ENCODE measurements around the gene ALDH16A1. TPM values are rescaled to one million over a fixed set of nuclear protein-coding genes. Genes with fewer than 3 reads are reported as not detected.

ALDH16A1 gene
- total and polyA plus RNA-seq, 2 of the 8 experiments (the other 6 are each of a cell fraction or from before 2014, with no cell fraction given) = 30.5 to 34.3 TPM

DNA sequence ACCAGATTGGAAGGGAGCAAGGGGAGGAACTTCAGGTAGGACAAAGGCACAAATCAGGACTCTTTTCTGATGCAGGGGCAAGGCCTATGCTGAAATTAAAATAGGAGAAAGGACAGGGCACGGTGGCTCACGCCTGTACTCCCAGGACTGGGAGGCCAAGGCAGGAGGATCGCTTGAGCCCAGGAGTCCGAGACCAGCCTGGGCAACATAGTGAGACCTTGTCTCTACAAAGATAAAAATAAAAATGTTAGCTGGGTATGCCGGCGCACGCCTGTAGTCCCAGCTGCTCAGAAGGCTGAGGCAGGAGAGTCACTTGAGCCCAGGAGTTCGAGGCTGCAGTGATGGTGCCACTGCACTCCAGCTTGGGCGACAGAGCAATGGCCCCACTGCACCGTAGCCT, 17.4 kb upstream of the ALDH16A1 start (continued):
- TF ChIP-seq, protein P1, sequence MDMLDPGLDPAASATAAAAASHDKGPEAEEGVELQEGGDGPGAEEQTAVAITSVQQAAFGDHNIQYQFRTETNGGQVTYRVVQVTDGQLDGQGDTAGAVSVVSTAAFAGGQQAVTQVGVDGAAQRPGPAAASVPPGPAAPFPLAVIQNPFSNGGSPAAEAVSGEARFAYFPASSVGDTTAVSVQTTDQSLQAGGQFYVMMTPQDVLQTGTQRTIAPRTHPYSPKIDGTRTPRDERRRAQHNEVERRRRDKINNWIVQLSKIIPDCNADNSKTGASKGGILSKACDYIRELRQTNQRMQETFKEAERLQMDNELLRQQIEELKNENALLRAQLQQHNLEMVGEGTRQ (IDR thresholded peaks at IDR 0.05; ENCODE audit: low read length) = no peak
- TF ChIP-seq KDM5A (IDR thresholded peaks at IDR 0.05; ENCODE audit: low read length) = no peak
- TF ChIP-seq, protein P2, sequence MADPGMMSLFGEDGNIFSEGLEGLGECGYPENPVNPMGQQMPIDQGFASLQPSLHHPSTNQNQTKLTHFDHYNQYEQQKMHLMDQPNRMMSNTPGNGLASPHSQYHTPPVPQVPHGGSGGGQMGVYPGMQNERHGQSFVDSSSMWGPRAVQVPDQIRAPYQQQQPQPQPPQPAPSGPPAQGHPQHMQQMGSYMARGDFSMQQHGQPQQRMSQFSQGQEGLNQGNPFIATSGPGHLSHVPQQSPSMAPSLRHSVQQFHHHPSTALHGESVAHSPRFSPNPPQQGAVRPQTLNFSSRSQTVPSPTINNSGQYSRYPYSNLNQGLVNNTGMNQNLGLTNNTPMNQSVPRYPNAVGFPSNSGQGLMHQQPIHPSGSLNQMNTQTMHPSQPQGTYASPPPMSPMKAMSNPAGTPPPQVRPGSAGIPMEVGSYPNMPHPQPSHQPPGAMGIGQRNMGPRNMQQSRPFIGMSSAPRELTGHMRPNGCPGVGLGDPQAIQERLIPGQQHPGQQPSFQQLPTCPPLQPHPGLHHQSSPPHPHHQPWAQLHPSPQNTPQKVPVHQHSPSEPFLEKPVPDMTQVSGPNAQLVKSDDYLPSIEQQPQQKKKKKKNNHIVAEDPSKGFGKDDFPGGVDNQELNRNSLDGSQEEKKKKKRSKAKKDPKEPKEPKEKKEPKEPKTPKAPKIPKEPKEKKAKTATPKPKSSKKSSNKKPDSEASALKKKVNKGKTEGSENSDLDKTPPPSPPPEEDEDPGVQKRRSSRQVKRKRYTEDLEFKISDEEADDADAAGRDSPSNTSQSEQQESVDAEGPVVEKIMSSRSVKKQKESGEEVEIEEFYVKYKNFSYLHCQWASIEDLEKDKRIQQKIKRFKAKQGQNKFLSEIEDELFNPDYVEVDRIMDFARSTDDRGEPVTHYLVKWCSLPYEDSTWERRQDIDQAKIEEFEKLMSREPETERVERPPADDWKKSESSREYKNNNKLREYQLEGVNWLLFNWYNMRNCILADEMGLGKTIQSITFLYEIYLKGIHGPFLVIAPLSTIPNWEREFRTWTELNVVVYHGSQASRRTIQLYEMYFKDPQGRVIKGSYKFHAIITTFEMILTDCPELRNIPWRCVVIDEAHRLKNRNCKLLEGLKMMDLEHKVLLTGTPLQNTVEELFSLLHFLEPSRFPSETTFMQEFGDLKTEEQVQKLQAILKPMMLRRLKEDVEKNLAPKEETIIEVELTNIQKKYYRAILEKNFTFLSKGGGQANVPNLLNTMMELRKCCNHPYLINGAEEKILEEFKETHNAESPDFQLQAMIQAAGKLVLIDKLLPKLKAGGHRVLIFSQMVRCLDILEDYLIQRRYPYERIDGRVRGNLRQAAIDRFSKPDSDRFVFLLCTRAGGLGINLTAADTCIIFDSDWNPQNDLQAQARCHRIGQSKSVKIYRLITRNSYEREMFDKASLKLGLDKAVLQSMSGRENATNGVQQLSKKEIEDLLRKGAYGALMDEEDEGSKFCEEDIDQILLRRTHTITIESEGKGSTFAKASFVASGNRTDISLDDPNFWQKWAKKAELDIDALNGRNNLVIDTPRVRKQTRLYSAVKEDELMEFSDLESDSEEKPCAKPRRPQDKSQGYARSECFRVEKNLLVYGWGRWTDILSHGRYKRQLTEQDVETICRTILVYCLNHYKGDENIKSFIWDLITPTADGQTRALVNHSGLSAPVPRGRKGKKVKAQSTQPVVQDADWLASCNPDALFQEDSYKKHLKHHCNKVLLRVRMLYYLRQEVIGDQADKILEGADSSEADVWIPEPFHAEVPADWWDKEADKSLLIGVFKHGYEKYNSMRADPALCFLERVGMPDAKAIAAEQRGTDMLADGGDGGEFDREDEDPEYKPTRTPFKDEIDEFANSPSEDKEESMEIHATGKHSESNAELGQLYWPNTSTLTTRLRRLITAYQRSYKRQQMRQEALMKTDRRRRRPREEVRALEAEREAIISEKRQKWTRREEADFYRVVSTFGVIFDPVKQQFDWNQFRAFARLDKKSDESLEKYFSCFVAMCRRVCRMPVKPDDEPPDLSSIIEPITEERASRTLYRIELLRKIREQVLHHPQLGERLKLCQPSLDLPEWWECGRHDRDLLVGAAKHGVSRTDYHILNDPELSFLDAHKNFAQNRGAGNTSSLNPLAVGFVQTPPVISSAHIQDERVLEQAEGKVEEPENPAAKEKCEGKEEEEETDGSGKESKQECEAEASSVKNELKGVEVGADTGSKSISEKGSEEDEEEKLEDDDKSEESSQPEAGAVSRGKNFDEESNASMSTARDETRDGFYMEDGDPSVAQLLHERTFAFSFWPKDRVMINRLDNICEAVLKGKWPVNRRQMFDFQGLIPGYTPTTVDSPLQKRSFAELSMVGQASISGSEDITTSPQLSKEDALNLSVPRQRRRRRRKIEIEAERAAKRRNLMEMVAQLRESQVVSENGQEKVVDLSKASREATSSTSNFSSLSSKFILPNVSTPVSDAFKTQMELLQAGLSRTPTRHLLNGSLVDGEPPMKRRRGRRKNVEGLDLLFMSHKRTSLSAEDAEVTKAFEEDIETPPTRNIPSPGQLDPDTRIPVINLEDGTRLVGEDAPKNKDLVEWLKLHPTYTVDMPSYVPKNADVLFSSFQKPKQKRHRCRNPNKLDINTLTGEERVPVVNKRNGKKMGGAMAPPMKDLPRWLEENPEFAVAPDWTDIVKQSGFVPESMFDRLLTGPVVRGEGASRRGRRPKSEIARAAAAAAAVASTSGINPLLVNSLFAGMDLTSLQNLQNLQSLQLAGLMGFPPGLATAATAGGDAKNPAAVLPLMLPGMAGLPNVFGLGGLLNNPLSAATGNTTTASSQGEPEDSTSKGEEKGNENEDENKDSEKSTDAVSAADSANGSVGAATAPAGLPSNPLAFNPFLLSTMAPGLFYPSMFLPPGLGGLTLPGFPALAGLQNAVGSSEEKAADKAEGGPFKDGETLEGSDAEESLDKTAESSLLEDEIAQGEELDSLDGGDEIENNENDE (IDR thresholded peaks at IDR 0.05; ENCODE audit: insufficient replicate concordance, low read length) = no peak
- no peak for TF ChIP-seq HDAC6 (IDR thresholded peaks at IDR 0.05; ENCODE audit: low read depth, low read length)
- no peak for TF ChIP-seq TCF12 (IDR thresholded peaks at IDR 0.05; ENCODE audit: low read depth, low read length)

Data from H1 (cell line).